KG1 (cell line): Measurements from ENCODE around the gene KLHDC3.

Experiments used
- DNase-seq: peaks from one replicate; lab custom pipeline; 2025; lab: John Stamatoyannopoulos, UW

The KLHDC3 gene, protein sequence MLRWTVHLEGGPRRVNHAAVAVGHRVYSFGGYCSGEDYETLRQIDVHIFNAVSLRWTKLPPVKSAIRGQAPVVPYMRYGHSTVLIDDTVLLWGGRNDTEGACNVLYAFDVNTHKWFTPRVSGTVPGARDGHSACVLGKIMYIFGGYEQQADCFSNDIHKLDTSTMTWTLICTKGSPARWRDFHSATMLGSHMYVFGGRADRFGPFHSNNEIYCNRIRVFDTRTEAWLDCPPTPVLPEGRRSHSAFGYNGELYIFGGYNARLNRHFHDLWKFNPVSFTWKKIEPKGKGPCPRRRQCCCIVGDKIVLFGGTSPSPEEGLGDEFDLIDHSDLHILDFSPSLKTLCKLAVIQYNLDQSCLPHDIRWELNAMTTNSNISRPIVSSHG

DNA sequence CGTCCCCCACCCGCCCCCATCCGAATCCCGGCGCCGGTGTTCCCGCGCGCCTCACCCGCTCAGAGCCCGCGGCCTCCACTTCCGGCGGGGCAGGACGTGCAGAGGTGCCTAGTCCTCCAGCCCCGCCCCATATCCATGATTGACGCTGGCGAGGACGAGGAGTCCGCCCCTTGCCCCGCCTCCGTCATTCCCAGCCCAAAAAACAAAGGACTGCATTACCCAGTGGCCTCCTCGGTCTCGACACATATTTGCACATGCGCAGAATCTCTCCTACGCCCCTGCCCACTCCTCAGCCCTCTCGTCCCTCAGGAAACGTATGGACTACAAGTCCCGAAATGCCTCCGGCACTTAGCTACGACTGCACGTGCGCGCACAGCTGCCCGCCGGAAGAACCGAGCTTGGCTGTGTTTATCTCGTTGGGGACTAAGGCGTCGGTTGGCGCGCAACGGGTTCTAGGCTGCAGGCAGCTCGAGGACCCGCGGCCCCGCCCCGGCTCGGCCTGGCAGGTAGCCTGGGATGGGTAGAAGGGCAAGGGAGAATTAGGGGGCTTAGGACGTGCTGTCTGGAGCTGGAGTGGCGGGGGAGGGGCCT, at the start of gene KLHDC3, which contains the start of gene MEA1:
KLHDC3 (plus strand) TSS at position 407 of the 591 bp plus-strand sequence. CDS start 2,944 bp downstream, outside the sequence.
MEA1 (minus strand) TSS at position 104 of the 591 bp plus-strand sequence. CDS start 133 bp downstream, outside the sequence.
- peak; percentile 95 for DNase-seq

DNA sequence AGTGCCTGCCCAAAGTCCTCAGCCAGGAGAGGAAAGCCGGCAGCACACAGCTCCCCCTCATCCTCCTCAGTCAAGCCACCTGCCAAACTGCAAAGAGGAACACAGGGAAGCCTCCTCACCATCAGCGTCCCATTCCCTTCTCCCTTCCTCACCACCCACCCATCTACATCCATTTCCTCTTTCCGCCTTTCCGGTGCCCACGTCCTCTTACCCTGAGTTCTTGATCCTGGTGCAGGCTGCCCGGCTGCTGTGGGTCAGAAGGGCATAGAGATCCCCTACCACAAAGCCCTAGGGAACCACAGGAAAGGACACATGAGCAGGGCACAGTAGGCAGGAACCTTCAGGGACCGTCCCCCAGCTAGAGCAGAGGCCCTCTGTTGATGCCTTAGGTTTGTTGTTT, 47.5 kb upstream of the KLHDC3 start:
- no peak for DNase-seq

DNA sequence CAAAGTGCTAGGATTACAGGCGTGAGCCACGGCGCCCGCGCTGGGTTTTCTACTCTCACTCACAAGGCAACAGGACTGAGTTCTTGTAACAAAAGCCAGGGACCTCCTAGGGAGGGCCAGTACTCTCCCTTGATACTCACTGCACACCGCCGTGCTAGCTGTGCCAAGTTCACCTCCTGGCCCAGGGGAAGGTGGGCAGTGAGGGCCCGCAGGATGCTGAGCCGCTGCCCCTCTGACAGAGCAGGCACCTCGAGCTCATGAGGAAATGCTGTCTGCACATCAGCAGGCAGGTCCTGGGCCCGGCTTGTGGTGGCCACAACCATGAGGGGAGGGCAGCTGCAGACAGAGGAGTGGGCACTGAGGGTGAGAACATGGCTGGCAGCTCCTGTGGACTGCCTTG, 46.8 kb upstream of the KLHDC3 start:
- DNase-seq = no peak

DNA sequence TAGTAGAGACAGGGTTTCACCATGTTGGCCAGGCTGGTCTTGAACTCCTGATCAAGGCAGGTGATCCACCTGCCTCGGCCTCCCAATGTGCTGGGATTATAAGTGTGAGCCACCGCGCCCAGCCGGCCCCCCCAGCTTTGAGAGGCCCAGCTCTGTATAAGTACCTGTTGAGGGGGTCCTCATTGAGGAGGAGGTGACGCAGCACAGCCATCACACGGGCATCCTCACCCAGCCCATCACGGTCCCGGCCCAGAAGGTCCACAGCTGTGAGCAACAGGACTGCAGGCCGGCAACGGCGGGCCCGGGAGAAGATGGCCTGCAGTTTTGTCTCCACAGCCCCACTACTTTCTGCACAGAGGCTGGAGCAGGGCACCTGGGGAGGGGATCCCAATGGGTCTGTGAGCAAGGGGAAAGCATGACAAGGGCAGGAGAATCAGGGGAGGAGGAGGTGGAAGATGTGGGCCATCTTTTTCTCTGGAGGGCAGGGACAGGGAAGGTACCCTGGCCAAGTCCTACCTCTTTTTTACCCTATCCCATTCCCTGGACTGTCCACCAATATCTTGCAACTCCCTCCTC, 45.8 kb upstream of the KLHDC3 start:
- no peak for DNase-seq

DNA sequence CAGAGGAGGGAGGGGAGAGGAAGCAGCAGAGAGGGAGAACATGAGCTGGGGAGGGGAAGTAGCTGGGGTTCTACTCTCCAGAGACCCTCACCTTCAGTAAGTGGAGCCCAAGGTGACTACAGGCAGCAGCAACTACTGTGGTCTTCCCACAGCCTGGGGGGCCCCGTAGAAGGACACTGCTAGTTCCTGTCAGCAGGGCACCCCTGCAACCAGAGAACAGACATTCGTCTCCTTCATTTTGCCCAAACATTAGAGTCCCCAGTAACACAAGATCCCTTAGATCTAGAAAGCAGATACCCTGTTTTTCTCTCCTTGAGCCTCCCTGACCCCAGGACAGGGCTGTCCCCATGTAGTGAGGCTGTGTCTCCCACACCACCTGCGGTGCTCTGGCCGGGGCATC, 45.3 kb upstream of the KLHDC3 start:
- DNase-seq = no peak

DNA sequence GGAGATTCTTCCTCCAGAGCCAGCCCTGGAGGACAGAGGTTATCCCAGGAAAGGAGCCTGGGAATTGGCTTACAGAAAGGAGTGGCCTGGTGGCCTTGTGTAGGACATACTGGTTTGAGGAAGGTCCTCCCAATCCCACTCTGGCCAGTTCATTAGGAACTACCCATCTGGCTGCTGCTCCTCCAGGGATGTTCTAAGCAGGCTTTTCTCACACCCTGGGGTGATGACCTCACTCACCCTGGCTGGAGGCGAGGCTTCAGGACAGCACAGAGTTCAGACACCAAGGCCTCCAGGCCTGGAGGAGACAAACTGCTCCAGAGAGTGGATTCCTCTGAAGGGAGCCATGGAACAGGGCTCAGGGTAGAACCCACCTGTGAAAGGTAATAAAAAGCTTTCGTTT, 44.6 kb upstream of the KLHDC3 start:
- DNase-seq = no peak

DNA sequence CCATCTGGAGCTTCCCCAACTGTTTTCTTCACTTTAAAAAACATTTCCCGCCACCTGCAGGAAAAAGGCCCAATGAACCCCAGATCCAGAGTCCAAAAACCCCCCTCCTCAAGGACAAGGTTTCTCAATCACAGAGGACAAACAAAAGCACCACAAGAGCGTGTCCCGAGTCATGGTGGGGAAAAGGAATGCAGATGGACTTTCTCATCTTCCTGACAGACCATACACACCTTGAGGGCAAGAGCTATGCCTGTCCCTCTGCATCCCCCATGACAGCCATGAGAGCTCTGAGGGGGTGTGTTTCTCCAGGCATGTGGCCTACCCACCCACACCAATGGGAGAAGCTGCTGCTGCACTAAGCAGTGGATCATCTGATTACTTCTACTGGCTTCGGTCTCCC, 44.1 kb upstream of the KLHDC3 start:
- DNase-seq = no peak

DNA sequence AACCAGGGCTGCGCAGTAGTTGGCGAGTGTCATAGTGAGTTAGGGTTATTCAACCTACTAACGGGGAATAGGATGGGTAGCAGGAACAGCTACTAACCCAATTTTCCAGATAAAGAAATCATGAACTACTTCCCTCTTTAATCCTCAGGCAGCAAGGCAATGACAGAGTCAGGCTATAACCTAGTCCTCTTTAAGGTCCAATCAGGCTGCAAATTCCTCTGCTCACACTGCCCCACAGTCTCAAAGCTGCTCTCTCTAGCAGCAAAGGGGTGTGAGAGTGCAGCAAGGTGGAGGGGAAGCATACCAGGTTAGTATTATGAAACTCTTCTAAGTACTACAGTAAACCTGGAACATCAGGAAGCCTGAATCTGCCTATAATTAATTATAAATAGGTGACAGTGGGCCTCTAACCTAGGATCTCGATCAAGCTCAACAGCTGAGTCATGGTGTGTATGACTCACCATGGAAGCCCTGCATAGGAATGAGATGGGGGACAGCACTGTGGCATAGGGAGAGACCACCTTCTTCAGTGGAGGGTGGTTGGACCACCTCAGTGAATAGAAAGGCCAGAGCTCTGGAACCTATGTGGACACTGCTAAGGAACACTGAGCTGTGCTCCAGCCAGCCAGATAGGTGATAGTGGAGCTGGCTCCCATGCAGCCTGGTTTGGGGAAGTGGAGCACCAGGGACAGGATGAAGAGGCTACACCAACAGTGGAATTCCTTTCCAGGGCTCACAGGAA, 43.0 kb upstream of the KLHDC3 start:
- no peak for DNase-seq

DNA sequence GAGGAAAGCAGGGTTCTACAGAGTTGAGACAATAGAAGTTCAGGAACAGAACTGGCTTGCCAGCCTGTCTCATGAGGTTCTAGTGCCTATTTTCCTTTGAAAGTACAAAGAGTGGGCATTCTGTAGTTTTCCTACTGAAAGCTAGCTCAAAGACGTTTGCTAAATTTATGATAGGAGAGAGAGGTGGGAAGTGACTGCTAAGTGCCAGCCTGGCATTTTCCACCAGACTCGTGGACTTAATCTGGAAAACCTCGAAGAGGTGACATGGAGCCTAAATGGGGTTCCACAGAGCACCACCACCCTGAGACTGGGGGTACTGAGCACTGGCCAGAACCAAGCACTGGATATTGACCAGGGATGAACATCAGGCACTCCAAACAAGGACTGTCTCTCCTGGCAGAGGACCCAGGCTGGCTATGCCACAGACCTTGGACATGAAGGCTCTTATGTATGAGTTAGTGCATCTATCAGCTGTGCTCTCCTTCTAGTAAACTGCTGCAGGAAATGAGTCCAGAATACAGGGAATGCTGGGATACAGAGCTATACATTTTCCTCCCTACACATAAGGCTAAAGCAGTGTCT, 42.2 kb upstream of the KLHDC3 start:
- no peak for DNase-seq

DNA sequence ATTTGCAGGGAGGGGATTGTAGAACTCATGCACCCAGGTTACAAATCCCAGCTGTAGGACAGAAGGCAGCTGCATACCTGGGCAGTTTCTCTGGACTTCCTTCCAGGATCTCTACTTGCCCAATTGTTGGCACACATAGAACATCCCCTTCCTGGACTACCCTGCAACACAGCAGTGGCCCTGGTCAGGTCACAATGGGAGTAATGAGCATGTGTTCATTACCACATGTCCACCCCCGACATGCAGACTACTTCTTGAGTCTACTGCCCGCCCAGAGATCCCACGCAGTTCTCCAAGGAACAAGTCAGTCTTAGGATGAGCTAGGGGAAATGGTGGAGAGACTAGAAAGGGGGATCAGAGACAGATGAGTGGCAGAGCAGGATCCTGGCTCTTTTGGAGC, 40.1 kb upstream of the KLHDC3 start:
- no peak for DNase-seq

DNA sequence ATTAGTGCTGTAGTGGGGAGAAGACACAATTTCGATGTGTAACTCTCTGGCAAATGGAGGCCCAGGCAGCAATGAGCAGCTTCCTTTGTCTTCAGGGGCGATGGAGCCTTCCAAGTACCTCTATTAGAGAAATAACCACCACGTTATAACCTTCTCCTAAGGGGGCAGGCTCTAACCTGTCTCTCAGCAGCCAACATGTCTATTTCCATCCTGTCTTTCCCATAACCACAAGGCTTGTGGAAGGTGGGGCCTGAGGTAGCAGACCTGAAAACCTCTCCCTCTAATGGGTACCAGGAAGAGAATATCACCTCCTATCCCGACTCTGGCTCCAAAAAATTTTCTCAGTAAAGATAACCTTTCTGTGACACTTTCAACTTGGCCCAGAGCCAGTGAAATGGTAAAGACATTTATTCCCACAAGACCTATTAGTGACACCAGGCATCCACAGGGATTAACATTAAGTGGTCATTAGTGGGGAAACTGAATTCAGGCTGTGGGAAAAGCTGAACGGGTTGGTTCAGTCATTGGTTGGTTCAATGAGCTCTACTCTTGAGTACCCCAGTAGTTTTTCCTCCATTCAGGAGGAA, 39.0 kb upstream of the KLHDC3 start:
- no peak for DNase-seq

DNA sequence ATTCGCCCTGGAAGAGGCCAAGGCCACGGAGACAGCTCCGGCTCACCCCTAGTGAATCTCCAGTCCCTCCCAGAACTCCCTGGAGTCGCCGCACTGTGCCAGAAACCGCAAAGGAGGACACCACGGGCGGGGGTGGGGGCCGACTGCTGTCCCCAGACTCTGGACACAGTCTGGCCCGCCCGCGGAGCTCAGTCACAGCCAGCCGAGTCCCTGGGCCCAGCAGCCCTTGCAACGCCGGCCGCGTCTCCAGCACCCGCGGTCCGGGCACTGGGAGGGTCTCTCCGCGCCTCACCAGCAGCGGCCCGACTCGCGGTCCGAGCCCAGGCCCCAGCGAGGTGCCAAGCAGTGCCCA, 35.6 kb upstream of the KLHDC3 start:
- no peak for DNase-seq

DNA sequence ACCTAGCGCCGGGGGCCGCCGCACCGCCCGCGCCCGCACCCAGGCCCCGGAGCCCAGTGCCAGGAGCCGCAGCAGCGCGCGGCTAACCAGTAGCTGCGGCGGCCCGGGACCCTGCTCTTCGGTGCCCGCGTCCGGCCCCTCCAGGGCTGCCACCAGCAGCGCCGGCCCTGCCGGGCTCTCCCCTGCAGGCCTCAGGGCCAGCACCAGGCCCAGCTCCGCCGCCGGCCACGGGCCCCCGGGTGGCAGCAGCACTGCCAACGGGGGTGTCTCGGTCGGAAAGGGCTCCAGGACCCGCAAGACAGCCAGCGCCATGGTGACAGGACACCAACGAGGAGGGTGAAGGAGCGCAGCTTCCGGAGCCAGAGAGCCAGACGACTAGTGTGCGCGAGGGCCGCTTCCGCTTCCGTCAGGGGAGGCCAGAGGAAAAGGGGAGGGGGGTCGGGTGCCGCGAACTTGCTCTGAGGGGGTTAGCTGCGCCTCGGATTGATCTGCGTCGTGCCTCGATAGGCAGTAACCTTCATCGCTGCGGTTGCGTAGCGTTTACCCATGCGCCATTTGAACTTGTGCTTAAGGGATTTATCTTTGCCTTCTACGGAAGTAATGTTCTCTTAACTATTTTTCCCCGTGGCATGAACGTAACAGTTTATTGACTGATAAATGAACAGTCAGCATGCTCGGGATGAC, 35.1 kb upstream of the KLHDC3 start, which contains the start of gene PEX6:
PEX6 (minus strand) TSS at position 343 of the 684 bp plus-strand sequence; CDS start at position 312, 31 bp downstream.
- DNase-seq = peak; percentile 84

DNA sequence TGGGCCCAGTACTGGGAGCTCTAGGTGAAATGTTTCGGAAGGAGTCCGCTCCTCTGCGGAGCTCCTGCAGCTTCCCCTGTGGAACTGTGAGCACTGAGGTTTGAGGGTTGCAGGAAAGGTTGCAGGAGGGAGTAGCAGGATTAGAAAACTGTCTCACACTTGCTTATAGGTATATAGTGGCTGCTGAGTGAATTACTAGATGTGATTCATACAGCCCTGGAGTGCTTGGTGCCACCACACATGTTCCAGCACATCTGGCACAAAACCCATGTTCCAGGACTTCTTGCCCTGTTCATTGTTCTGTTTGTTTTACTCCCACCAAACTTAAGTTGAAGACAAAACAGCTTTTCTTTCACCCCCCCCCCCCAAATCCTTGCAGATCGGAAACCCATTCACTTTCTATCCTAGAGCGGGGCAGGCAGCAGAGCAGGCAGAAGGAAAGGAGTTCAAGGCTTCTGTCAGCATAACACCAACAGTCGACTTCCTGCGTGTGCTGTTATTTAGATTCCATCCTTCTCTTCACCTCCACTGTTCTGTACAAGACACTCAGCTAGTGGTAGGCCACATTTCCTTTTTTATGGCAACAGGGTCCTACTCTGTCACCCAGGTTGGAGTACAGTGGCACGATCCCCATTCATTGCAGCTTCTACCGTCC, 34.4 kb upstream of the KLHDC3 start:
- no peak for DNase-seq

DNA sequence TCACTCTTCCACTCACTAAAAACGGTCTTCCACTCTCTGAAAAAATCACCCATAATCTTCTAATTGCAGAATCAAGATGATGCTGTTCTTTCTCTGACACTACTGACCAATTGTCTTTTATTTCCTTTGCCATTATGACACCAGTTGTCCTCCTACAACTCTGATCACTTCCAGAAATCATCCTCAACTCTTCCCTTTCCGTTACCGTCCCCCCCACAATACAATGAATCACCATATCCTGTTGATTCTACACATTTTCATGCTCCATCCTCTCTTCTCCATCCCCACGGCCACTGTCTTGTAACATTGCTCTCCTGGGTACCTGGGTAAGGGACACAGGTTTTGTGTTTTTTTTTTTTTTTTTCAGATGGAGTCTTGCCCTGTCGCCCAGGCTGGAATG, 32.2 kb upstream of the KLHDC3 start:
- DNase-seq = no peak

DNA sequence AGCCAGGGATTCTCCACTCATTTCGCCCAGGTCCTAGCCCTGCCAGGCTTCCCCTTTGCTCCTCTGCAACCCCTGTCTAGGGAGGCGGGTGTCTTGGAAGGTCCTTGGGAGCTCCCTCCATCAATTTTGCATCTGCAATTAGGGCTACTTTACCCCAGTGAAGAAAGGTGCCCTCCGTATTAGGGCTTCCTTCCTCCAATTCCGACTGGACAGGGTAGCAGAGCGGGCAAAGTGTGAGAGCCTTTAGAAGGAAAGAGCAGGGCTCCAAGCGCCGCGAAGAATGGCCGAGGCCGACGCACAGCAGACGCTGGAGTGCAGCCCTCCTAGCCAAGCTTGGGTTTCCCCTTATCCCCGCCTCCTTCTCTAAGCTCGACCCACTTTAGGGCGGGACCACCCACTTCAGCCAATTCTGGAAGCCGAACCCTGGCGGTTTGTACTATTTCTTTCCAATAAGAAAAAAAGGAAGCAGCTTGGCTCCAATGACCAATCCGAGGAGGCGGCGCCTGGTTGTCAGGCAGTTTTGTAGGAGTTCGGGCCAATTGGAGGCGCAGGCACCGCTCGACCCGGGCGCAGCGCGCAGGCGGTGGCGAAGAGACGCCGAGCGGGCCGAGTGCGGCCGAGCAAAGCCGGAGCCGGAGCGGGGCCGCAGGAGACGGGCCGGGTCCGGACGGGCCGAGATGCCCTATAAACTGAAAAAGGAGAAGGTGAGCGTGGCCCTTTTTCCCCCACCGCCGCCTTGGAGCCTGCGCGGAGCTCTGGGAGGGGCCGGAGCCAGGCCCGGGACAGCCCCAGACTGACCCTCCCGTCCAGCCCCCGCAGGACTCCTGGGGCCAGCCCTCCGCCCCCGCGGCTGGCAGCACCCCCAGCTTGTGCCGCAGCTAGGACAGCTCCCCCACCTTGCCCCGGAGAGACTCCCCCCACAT, 29.8 kb upstream of the KLHDC3 start, which contains the start of gene PPP2R5D:
PPP2R5D (plus strand) TSS at position 570 of the 923 bp plus-strand sequence; CDS start at position 678, 108 bp downstream.
- peak; percentile 98 for DNase-seq

DNA sequence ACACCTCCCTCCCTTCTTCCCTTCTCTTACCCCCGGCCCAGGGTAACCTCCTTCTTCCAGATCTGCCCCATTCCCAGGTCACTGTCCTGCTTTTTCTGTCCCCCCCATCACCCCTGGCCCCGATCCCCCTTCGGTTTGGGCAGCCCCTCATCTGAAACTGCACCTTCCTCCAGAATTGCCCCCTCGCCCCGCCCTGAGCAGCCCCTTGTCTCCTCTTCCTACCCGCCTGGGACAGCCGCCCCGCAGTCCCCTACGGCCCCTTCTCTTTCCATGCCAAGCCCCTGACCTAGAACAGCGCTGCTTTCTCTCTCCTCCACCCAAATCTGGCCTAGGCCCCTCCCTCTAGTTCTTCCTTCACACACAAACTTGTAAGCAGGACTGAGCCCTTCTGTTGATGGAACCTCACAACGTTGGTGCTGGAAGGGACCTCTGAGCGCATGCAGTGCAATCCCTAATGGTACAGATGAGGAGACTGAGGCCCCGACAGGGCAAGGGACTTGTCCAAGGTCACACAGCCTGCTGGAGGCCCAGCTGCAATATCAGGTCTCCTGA, 29.0 kb upstream of the KLHDC3 start:
- DNase-seq = no peak

DNA sequence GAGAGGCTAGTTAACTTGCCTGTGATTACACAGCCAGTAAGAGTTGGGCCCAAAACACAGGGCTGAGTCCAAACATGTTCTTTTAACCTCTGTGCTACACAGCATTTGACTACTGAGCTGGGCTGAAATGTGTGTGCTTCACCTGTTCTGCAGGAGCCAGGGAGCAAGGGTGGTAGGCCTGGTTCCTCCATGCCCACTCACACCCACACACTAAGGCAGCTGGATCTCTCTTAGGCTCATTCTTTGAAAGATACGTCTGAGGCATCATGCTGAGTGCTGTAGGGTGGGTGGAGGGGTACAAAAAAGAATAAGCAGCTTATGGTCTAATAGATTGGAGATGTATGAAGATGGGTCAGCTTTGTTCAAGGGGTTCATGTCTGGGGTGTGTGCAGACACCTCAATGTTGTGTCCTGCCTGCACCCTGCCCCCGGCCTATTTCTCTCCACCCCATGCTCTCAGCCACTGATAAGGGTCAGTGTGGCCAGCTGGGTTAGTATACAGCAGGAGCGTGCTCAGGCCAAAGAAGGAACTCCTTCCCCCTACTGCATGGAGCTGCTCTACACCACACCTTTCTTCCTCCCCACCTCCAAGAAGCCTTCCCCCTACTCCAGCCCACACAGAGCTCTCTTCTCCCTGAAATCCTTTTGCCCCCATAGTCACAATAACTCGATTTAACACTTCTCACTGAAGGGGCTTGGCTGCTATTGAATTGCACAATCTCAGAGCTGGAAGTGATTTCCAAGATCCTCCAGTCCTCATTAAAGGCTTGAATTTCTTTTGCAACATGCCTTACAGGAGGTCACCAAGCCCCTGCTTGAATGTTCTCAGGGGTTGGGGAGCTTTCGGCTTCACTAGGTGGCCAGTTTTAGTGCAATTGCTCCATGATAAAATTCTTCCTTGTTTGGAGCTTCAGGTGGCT, 26.3 kb upstream of the KLHDC3 start:
- no peak for DNase-seq
